ENCODE data around the gene STAC3. TPM values are rescaled to one million over a fixed set of nuclear protein-coding genes. Genes with fewer than 3 reads are reported as not detected.
A peak's percentile ranks its signal among the peaks of the same experiment; 100 is the strongest.

STAC3 gene
- total and polyA plus RNA-seq, 2 of the 8 experiments (the other 6 are each of a cell fraction or from before 2014, with no cell fraction given) = 0.70 to 1.3 TPM

- TF ChIP-seq, protein P1, sequence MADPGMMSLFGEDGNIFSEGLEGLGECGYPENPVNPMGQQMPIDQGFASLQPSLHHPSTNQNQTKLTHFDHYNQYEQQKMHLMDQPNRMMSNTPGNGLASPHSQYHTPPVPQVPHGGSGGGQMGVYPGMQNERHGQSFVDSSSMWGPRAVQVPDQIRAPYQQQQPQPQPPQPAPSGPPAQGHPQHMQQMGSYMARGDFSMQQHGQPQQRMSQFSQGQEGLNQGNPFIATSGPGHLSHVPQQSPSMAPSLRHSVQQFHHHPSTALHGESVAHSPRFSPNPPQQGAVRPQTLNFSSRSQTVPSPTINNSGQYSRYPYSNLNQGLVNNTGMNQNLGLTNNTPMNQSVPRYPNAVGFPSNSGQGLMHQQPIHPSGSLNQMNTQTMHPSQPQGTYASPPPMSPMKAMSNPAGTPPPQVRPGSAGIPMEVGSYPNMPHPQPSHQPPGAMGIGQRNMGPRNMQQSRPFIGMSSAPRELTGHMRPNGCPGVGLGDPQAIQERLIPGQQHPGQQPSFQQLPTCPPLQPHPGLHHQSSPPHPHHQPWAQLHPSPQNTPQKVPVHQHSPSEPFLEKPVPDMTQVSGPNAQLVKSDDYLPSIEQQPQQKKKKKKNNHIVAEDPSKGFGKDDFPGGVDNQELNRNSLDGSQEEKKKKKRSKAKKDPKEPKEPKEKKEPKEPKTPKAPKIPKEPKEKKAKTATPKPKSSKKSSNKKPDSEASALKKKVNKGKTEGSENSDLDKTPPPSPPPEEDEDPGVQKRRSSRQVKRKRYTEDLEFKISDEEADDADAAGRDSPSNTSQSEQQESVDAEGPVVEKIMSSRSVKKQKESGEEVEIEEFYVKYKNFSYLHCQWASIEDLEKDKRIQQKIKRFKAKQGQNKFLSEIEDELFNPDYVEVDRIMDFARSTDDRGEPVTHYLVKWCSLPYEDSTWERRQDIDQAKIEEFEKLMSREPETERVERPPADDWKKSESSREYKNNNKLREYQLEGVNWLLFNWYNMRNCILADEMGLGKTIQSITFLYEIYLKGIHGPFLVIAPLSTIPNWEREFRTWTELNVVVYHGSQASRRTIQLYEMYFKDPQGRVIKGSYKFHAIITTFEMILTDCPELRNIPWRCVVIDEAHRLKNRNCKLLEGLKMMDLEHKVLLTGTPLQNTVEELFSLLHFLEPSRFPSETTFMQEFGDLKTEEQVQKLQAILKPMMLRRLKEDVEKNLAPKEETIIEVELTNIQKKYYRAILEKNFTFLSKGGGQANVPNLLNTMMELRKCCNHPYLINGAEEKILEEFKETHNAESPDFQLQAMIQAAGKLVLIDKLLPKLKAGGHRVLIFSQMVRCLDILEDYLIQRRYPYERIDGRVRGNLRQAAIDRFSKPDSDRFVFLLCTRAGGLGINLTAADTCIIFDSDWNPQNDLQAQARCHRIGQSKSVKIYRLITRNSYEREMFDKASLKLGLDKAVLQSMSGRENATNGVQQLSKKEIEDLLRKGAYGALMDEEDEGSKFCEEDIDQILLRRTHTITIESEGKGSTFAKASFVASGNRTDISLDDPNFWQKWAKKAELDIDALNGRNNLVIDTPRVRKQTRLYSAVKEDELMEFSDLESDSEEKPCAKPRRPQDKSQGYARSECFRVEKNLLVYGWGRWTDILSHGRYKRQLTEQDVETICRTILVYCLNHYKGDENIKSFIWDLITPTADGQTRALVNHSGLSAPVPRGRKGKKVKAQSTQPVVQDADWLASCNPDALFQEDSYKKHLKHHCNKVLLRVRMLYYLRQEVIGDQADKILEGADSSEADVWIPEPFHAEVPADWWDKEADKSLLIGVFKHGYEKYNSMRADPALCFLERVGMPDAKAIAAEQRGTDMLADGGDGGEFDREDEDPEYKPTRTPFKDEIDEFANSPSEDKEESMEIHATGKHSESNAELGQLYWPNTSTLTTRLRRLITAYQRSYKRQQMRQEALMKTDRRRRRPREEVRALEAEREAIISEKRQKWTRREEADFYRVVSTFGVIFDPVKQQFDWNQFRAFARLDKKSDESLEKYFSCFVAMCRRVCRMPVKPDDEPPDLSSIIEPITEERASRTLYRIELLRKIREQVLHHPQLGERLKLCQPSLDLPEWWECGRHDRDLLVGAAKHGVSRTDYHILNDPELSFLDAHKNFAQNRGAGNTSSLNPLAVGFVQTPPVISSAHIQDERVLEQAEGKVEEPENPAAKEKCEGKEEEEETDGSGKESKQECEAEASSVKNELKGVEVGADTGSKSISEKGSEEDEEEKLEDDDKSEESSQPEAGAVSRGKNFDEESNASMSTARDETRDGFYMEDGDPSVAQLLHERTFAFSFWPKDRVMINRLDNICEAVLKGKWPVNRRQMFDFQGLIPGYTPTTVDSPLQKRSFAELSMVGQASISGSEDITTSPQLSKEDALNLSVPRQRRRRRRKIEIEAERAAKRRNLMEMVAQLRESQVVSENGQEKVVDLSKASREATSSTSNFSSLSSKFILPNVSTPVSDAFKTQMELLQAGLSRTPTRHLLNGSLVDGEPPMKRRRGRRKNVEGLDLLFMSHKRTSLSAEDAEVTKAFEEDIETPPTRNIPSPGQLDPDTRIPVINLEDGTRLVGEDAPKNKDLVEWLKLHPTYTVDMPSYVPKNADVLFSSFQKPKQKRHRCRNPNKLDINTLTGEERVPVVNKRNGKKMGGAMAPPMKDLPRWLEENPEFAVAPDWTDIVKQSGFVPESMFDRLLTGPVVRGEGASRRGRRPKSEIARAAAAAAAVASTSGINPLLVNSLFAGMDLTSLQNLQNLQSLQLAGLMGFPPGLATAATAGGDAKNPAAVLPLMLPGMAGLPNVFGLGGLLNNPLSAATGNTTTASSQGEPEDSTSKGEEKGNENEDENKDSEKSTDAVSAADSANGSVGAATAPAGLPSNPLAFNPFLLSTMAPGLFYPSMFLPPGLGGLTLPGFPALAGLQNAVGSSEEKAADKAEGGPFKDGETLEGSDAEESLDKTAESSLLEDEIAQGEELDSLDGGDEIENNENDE (IDR thresholded peaks at IDR 0.05; ENCODE audit: insufficient replicate concordance, low read length) = no peak
- TF ChIP-seq RBBP5 (IDR thresholded peaks at IDR 0.05; ENCODE audit: borderline replicate concordance, low read depth, low read length) (peak; percentile 60; the same call in 1 of the 2 replicates), EZH2 (IDR thresholded peaks at IDR 0.05; ENCODE audit: low read depth, low read length, severe bottlenecking) (peak; percentile 36), HDAC6 (IDR thresholded peaks at IDR 0.05; ENCODE audit: low read depth, low read length) (no peak)
Measured at GRCh38 chr12:57237932-57238853, 12.8 kb downstream of the STAC3 start (continued).
